Measurements from ENCODE around the gene HSPA9. TPM values are rescaled to one million over a fixed set of nuclear protein-coding genes. Genes with fewer than 3 reads are reported as not detected.

HSPA9 gene
- total and polyA plus RNA-seq, 9 of the 15 experiments (the other 6 are each of a cell fraction or from before 2014, with no cell fraction given) = 195 to 583 (median 514) TPM

DNA sequence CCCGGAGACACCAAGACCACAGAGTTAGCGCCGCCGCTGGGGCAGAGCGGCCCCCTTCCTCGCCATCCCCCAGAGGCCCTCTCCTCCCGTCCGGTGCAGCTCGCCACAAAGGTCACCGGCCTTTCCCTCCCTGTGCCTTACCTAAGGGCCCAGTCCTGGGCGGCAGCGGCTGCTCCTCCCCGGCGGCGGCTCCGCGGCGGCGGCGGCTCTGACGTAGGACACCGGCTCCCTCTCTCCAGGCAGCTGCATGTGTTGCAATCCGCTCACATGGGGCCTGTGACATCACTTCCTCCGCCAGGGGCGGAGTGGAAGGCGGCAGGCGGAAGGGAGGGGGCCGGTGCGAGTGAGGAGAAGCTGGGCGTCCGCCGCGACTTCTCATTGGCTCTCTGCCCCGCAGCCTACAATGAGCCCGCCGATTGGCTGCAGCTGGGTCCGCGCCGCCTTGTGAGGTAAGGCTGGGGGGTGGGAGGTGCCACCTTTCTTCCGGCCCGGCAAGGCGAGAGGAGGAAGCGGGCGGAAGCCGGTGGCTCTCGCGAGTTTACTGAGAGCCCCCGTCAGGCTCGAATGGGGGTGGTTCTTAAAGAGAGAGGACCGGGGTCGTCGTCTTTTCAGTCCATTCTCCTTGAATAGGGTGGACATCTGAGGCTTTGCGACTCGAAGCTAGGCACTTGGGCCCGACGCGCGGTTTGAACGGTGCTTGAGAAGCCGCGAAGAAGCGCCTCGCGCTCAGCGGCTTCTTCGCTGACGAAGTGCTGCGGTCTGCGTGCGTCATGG, 32.1 kb downstream of the HSPA9 start, which contains the start of gene ETF1 (continued):
- TF ChIP-seq, protein P1, sequence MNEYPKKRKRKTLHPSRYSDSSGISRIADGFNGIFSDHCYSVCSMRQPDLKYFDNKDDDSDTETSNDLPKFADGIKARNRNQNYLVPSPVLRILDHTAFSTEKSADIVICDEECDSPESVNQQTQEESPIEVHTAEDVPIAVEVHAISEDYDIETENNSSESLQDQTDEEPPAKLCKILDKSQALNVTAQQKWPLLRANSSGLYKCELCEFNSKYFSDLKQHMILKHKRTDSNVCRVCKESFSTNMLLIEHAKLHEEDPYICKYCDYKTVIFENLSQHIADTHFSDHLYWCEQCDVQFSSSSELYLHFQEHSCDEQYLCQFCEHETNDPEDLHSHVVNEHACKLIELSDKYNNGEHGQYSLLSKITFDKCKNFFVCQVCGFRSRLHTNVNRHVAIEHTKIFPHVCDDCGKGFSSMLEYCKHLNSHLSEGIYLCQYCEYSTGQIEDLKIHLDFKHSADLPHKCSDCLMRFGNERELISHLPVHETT (CRISPR knock-in tag; conservative IDR thresholded peaks at IDR 0.05 in 1 of 2, IDR thresholded peaks at IDR 0.05 in 1 of 2) = peak in 1 of 2 experiments; percentile 99; a peak in 2 of 4 replicates
- TF ChIP-seq, protein P2, sequence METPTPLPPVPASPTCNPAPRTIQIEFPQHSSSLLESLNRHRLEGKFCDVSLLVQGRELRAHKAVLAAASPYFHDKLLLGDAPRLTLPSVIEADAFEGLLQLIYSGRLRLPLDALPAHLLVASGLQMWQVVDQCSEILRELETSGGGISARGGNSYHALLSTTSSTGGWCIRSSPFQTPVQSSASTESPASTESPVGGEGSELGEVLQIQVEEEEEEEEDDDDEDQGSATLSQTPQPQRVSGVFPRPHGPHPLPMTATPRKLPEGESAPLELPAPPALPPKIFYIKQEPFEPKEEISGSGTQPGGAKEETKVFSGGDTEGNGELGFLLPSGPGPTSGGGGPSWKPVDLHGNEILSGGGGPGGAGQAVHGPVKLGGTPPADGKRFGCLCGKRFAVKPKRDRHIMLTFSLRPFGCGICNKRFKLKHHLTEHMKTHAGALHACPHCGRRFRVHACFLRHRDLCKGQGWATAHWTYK (CRISPR knock-in tag; IDR thresholded peaks at IDR 0.05) = peak; percentile 72
- no peak for TF ChIP-seq JUNB (CRISPR knock-in tag; conservative IDR thresholded peaks at IDR 0.05)
- no peak for TF ChIP-seq ZNF408 (CRISPR knock-in tag; IDR thresholded peaks at IDR 0.05; ENCODE audit: low read depth)
- no peak for TF ChIP-seq HNRNPL (IDR thresholded peaks at IDR 0.05; ENCODE audit: low read depth, low read length)
- TF ChIP-seq STAT5A (IDR thresholded peaks at IDR 0.05; ENCODE audit: borderline replicate concordance, low read length) = no peak
- TF ChIP-seq FOSL1 (tag; conservative IDR thresholded peaks at IDR 0.05) = peak; percentile 63
- TF ChIP-seq, protein P3, sequence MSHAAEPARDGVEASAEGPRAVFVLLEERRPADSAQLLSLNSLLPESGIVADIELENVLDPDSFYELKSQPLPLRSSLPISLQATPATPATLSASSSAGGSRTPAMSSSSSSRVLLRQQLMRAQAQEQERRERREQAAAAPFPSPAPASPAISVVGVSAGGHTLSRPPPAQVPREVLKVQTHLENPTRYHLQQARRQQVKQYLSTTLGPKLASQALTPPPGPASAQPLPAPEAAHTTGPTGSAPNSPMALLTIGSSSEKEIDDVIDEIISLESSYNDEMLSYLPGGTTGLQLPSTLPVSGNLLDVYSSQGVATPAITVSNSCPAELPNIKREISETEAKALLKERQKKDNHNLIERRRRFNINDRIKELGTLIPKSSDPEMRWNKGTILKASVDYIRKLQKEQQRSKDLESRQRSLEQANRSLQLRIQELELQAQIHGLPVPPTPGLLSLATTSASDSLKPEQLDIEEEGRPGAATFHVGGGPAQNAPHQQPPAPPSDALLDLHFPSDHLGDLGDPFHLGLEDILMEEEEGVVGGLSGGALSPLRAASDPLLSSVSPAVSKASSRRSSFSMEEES (CRISPR knock-in tag; IDR thresholded peaks at IDR 0.05) = no peak
- TF ChIP-seq ELF1 (tag; IDR thresholded peaks at IDR 0.05) = peak; percentile 97
- no peak for TF ChIP-seq ZSCAN29 (IDR thresholded peaks at IDR 0.05)
- no peak for TF ChIP-seq ELF4 (CRISPR knock-in tag; IDR thresholded peaks at IDR 0.05)
- peak; percentile 99 for TF ChIP-seq CXXC5 (CRISPR knock-in tag; IDR thresholded peaks at IDR 0.05)
- TF ChIP-seq MIER1 (IDR thresholded peaks at IDR 0.05; ENCODE audit: low read depth) = no peak
- no peak for TF ChIP-seq ZNF146 (CRISPR knock-in tag; IDR thresholded peaks at IDR 0.05; ENCODE audit: unreplicated experiment)

All from K562 (cell line).